A673 (cell line): Measurements from ENCODE around the gene IGSF1. TPM values are rescaled to one million over a fixed set of nuclear protein-coding genes. Genes with fewer than 3 reads are reported as not detected.
"Not testable (repeated sequence)": the region's sequence is repeated elsewhere in the genome, so short reads cannot be mapped to it uniquely, and the experiment has no call there.

Experiments
- BruUV-seq: library from RNA; stranded (reverse); fragments of 400-500 nt; replicated peaks from 2 replicates; lab custom pipeline; 2021; lab: Mats Ljungman, UMichigan
- CTCF ChIA-PET: fragments of 300-600 bp; sonication (Branson Sonifier 250); formaldehyde crosslinking; loops from one replicate; lab custom pipeline; 2022; ENCODE audit warnings: antibody characterized with exemption; lab: Charles Lee
- POLR2A ChIA-PET: fragments of 300-600 bp; sonication (Branson Sonifier 250); formaldehyde crosslinking; loops from one replicate; lab custom pipeline; 2022; ENCODE audit warnings: antibody characterized with exemption; ENCODE audit not compliant: low non-redundant PET; lab: Charles Lee
- DNase-seq: peaks from one replicate; pipeline ENCODE4 v3.0.0-alpha.2; 2015; ENCODE audit warnings: low spot score
- H3K27ac ChIP-seq: fragments of 200-600 bp; sonication (generic); 2 replicates; pipeline ENCODE4 v1.5.1; 2016; ENCODE audit warnings: mixed run types, low read depth, mild to moderate bottlenecking, mixed read lengths, antibody characterized with exemption, low read length; ENCODE audit not compliant: poor library complexity, severe bottlenecking
- H3K27me3 ChIP-seq: fragments of 200-600 bp; sonication (generic); replicated peaks from 2 replicates; pipeline ENCODE4 v1.6.1; 2017; ENCODE audit warnings: mixed run types, low read depth, mild to moderate bottlenecking, mixed read lengths, antibody characterized with exemption, low read length; ENCODE audit not compliant: insufficient read depth, poor library complexity
- H3K36me3 ChIP-seq: fragments of 200-600 bp; sonication (generic); 2 replicates; pipeline ENCODE4 v1.6.1; 2016; ENCODE audit warnings: mixed run types, mild to moderate bottlenecking, mixed read lengths, antibody characterized with exemption, low read length; ENCODE audit not compliant: insufficient read depth, poor library complexity, severe bottlenecking
- H3K4me1 ChIP-seq: fragments of 200-600 bp; sonication (generic); 2 replicates; pipeline ENCODE4 v1.6.1; 2017; ENCODE audit warnings: mixed run types, mild to moderate bottlenecking, mixed read lengths, antibody characterized with exemption, low read length; ENCODE audit not compliant: insufficient read depth, poor library complexity, severe bottlenecking
- H3K4me3 ChIP-seq: fragments of 200-600 bp; sonication (generic); 2 replicates; pipeline ENCODE4 v1.5.1; 2016; ENCODE audit warnings: low read depth, mixed run types, mild to moderate bottlenecking, mixed read lengths, low read length; ENCODE audit not compliant: poor library complexity, severe bottlenecking
- H3K9me3 ChIP-seq: fragments of 200-600 bp; sonication (generic); 2 replicates; pipeline ENCODE4 v1.6.1; 2016; ENCODE audit warnings: mixed run types, low read depth, mild to moderate bottlenecking, mixed read lengths, antibody characterized with exemption, low read length; ENCODE audit not compliant: poor library complexity, severe bottlenecking
- EZH2 ChIP-seq: fragments of 200-600 bp; sonication (generic); IDR thresholded peaks from 2 replicates; pipeline ENCODE4 v1.6.1; 2017; ENCODE audit warnings: borderline replicate concordance, low read depth, mild to moderate bottlenecking, mixed read lengths, antibody characterized with exemption, low read length; ENCODE audit not compliant: poor library complexity, severe bottlenecking
- intact Hi-C: fragments of 100-400 bp; cut with micrococcal nuclease; formaldehyde crosslinking; loops from one replicate; pipeline ENCODE4 v1.10.0; 2022; ENCODE audit not compliant: unreplicated experiment
- total RNA-seq: library from RNA; stranded (reverse); gene quantifications from 2 replicates; pipeline ENCODE4 v1.2.3, GENCODE V29; 2021
- TF ChIP-seq, protein P1 (sequence below): fragments of 300-800, 200-600 bp; sonication (generic); conservative IDR thresholded peaks from 2 replicates; pipeline ENCODE4 v1.5.1; 2017; ENCODE audit warnings: low read depth, mild to moderate bottlenecking, antibody characterized with exemption, low read length, moderate library complexity, mixed read lengths

Gene IGSF1
- total RNA-seq, 1 experiment from 2014 or later = not detected

- TF ChIP-seq, protein P1, sequence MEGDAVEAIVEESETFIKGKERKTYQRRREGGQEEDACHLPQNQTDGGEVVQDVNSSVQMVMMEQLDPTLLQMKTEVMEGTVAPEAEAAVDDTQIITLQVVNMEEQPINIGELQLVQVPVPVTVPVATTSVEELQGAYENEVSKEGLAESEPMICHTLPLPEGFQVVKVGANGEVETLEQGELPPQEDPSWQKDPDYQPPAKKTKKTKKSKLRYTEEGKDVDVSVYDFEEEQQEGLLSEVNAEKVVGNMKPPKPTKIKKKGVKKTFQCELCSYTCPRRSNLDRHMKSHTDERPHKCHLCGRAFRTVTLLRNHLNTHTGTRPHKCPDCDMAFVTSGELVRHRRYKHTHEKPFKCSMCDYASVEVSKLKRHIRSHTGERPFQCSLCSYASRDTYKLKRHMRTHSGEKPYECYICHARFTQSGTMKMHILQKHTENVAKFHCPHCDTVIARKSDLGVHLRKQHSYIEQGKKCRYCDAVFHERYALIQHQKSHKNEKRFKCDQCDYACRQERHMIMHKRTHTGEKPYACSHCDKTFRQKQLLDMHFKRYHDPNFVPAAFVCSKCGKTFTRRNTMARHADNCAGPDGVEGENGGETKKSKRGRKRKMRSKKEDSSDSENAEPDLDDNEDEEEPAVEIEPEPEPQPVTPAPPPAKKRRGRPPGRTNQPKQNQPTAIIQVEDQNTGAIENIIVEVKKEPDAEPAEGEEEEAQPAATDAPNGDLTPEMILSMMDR = no peak
- no peak for TF ChIP-seq EZH2
- Histone ChIP-seq H3K27me3 (peaks cover 17% of the 10 kb centered on the region), H3K27ac (no peak overlapping the region), H3K9me3 (no peaks in the 10 kb centered on the region), H3K36me3 (no peaks in the 10 kb centered on the region), H3K4me1 (no peaks in the 10 kb centered on the region), H3K4me3 (no peak overlapping the region)
- CTCF ChIA-PET = no interaction called here
- POLR2A ChIA-PET = no interaction called here
- DNase-seq = no peak
- intact Hi-C loops = no loop called here
- no TSS peak for BruUV-seq
Observed at GRCh38 chrX:131257367-131257766, 31.7 kb downstream of the IGSF1 start.

DNA sequence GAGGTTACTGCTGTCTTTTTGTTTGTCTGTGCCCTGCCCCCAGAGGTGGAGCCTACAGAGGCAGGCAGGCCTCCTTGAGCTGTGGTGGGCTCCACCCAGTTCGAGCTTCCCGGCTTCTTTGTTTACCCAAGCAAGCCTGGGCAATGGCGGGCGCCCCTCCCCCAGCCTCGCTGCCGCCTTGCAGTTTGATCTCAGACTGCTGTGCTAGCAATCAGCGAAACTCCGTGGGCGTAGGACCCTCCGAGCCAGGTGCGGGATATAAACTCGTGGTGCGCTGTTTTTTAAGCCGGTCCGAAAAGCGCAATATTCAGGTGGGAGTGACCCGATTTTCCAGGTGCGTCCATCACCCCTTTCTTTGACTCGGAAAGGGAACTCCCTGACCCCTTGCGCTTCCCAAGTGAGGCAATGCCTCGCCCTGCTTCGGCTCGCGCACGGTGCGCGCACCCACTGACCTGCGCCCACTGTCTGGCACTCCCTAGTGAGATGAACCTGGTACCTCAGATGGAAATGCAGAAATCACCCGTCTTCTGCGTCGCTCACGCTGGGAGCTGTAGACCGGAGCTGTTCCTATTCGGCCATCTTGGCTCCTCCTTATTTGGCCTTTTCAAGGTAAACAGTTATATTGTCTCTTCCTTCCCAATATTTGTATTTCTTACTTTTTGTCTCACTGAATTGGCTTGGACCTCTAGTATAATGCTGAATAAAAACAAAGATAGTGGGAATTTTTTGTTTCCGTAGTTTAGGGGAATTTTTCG, 37.9 kb downstream of the IGSF1 start:
- DNase-seq, intact Hi-C loops, H3K4me1 ChIP-seq, BruUV-seq, H3K27ac ChIP-seq, CTCF ChIA-PET, H3K4me3 ChIP-seq, POLR2A ChIA-PET, H3K9me3 ChIP-seq, H3K36me3 ChIP-seq: not testable (repeated sequence)
- H3K27me3 ChIP-seq = peaks cover 23% of the 10 kb centered on the region

GRCh38 chrX:131239057-131239456, 50.0 kb downstream of the IGSF1 start:
- BruUV-seq = no TSS peak
- Histone ChIP-seq H3K4me1 (no peaks in the 10 kb centered on the region), H3K27me3 (peaks cover 4% of the 10 kb centered on the region), H3K36me3 (no peaks in the 10 kb centered on the region), H3K9me3 (no peaks in the 10 kb centered on the region), H3K4me3 (no peak overlapping the region), H3K27ac (no peak overlapping the region)
- TF ChIP-seq EZH2 = no peak
- TF ChIP-seq, protein P1 = no peak
- DNase-seq = no peak
- intact Hi-C loops = no loop called here
- CTCF ChIA-PET = no interaction called here
- POLR2A ChIA-PET = no interaction called here

GRCh38 chrX:131237363-131237762, 51.7 kb downstream of the IGSF1 start:
- DNase-seq = no peak
- H3K27me3 ChIP-seq = peaks cover 4% of the 10 kb centered on the region
- H3K36me3 ChIP-seq = no peaks in the 10 kb centered on the region
- no peaks in the 10 kb centered on the region for H3K4me1 ChIP-seq
- BruUV-seq = no TSS peak
- no peak for TF ChIP-seq EZH2
- TF ChIP-seq, protein P1 = no peak
- ChIA-PET POLR2A (no interaction called here), CTCF (no interaction called here)
- no peak overlapping the region for H3K27ac ChIP-seq
- no peaks in the 10 kb centered on the region for H3K9me3 ChIP-seq
- intact Hi-C loops = no loop called here
- H3K4me3 ChIP-seq = no peak overlapping the region
